ENCODE data around the gene HINT1. TPM values are rescaled to one million over a fixed set of nuclear protein-coding genes. Genes with fewer than 3 reads are reported as not detected.

Gene HINT1
- total RNA-seq, 3 donors from 2014 or later (not counting 1 experiment from before 2014, with no cell fraction given) = 125 to 130 (median 129) TPM

GRCh38 chr5:131163276-131164119 is 1.6 kb downstream of the HINT1 start:
- Mint-ChIP-seq H3K27me3 (ENCODE audit: low read depth in 2 of 2) (no peaks in the 10 kb centered on the region), H3K9me3 (no peaks in the 10 kb centered on the region), H3K4me3 (peak overlapping the region; percentile 92), H3K27ac (peak overlapping the region; percentile 92 to 93), H3K36me3 (no peaks in the 10 kb centered on the region), H3K4me1 (peaks cover 25 to 42% of the 10 kb centered on the region in 2 donors)
- Histone ChIP-seq H3K9me3 (ENCODE audit: control insufficient read depth, insufficient read depth, low read length) (no peaks in the 10 kb centered on the region), H3K27me3 (ENCODE audit: control insufficient read depth, insufficient read depth, low read length) (no peaks in the 10 kb centered on the region), H3K4me3 (ENCODE audit: low read length) (peak overlapping the region; percentile 82), H3K4me1 (ENCODE audit: control insufficient read depth, insufficient read depth, low read length) (peaks cover 8% of the 10 kb centered on the region), H3K27ac (ENCODE audit: low read length) (peak overlapping the region; percentile 91), H3K36me3 (ENCODE audit: control insufficient read depth, insufficient read depth, low read length) (peaks cover 36% of the 10 kb centered on the region)
- 15% methylated on average over 5 of the region's 9 CpGs for WGBS (ENCODE audit: insufficient coverage)
- no peak for TF ChIP-seq CTCF (IDR thresholded peaks at IDR 0.05)
- intact Hi-C loops (cut with micrococcal nuclease) = loop anchor here (1.0 kb wide), 2 partner anchors 219 to 254 kb away; no protein-coding TSS in a partner anchor
- DNase-seq (peak in 1 of 2 donors; percentile 40), ATAC-seq (no peak)

- peaks cover 36% of the 10 kb centered on the region for H3K36me3 ChIP-seq (ENCODE audit: control insufficient read depth, insufficient read depth, low read length)
- WGBS (ENCODE audit: insufficient coverage) = 83% methylated on average over 2 of the region's 2 CpGs
- ATAC-seq = no peak
- intact Hi-C loops (cut with micrococcal nuclease) = no loop called here
- H3K27me3 ChIP-seq (ENCODE audit: control insufficient read depth, insufficient read depth, low read length) = no peaks in the 10 kb centered on the region
- H3K9me3 Mint-ChIP-seq = no peaks in the 10 kb centered on the region
- peaks cover 8% of the 10 kb centered on the region for H3K4me1 ChIP-seq (ENCODE audit: control insufficient read depth, insufficient read depth, low read length)
- H3K36me3 Mint-ChIP-seq = no peaks in the 10 kb centered on the region
- no peaks in the 10 kb centered on the region for H3K9me3 ChIP-seq (ENCODE audit: control insufficient read depth, insufficient read depth, low read length)
- no peaks in the 10 kb centered on the region for H3K27me3 Mint-ChIP-seq (ENCODE audit: low read depth in 2 of 2)
- H3K27ac Mint-ChIP-seq = peak overlapping the region in 1 of 2 donors; percentile 27
- H3K4me3 Mint-ChIP-seq = no peak overlapping the region
- peaks cover 23 to 33% of the 10 kb centered on the region in 2 donors for H3K4me1 Mint-ChIP-seq
- H3K27ac ChIP-seq (ENCODE audit: low read length) = no peak overlapping the region
- no peak for DNase-seq
- H3K4me3 ChIP-seq (ENCODE audit: low read length) = no peak overlapping the region
- no peak for TF ChIP-seq CTCF (IDR thresholded peaks at IDR 0.05)
These were observed 4.9 kb downstream of the HINT1 start for GRCh38 chr5:131160134-131160533.

GRCh38 chr5:131156957-131157356 is 8.1 kb downstream of the HINT1 start:
- intact Hi-C loops (cut with micrococcal nuclease) = no loop called here
- no peaks in the 10 kb centered on the region for H3K4me1 ChIP-seq (ENCODE audit: control insufficient read depth, insufficient read depth, low read length)
- peaks cover 7 to 15% of the 10 kb centered on the region in 2 donors for H3K4me1 Mint-ChIP-seq
- DNase-seq = no peak
- no peaks in the 10 kb centered on the region for H3K27me3 ChIP-seq (ENCODE audit: control insufficient read depth, insufficient read depth, low read length)
- peaks cover 30% of the 10 kb centered on the region for H3K36me3 ChIP-seq (ENCODE audit: control insufficient read depth, insufficient read depth, low read length)
- H3K9me3 ChIP-seq (ENCODE audit: control insufficient read depth, insufficient read depth, low read length) = no peaks in the 10 kb centered on the region
- WGBS (ENCODE audit: insufficient coverage) = 97% methylated on average over 5 of the region's 5 CpGs
- H3K4me3 ChIP-seq (ENCODE audit: low read length) = no peak overlapping the region
- H3K27me3 Mint-ChIP-seq (ENCODE audit: low read depth in 2 of 2) = no peaks in the 10 kb centered on the region
- H3K27ac Mint-ChIP-seq = peak overlapping the region in 1 of 2 donors; percentile 42
- H3K27ac ChIP-seq (ENCODE audit: low read length) = no peak overlapping the region
- H3K4me3 Mint-ChIP-seq = no peak overlapping the region
- H3K36me3 Mint-ChIP-seq = no peaks in the 10 kb centered on the region
- no peak for TF ChIP-seq CTCF (IDR thresholded peaks at IDR 0.05)
- no peak for ATAC-seq
- H3K9me3 Mint-ChIP-seq = no peaks in the 10 kb centered on the region

All from natural killer cell (primary cell).